WTC11 (cell line): Measurements from ENCODE around the gene GALNT15. TPM values are rescaled to one million over a fixed set of nuclear protein-coding genes. Genes with fewer than 3 reads are reported as not detected.

Source experiments
- ATAC-seq: fragments of 200-7000 bp; cut with Tn5 transposase; 2 replicates; pipeline ENCODE4 v1.10.0; 2021; ENCODE audit warnings: mild to moderate bottlenecking, moderate library complexity
- CTCF ChIA-PET: fragments of 300-600 bp; sonication (Branson Sonifier 250); formaldehyde crosslinking; loops from one replicate; lab custom pipeline; 2021; ENCODE audit warnings: antibody characterized with exemption; lab: Charles Lee
- POLR2A ChIA-PET: fragments of 350-600 bp; sonication (Branson Sonifier 250); formaldehyde crosslinking; loops from one replicate; lab custom pipeline; 2021; ENCODE audit warnings: antibody characterized with exemption; lab: Charles Lee
- DNase-seq: peaks from one replicate; pipeline ENCODE4 v3.0.0; 2021; ENCODE audit warnings: low spot score
- H3K27ac Mint-ChIP-seq: 2 replicates; pipeline ENCODE4 v1.8.0; 2021; ENCODE audit warnings: mixed read lengths
- H3K27me3 Mint-ChIP-seq: 2 replicates; pipeline ENCODE4 v1.8.0; 2021; ENCODE audit warnings: low read depth, mild to moderate bottlenecking, moderate library complexity, mixed read lengths
- H3K36me3 Mint-ChIP-seq: 2 replicates; pipeline ENCODE4 v1.8.0; 2021; ENCODE audit warnings: mixed read lengths
- H3K4me1 Mint-ChIP-seq: 2 replicates; pipeline ENCODE4 v1.8.0; 2022; ENCODE audit warnings: mixed read lengths
- H3K4me3 Mint-ChIP-seq: 2 replicates; pipeline ENCODE4 v1.8.0; 2021; ENCODE audit warnings: mild to moderate bottlenecking, moderate library complexity, mixed read lengths
- H3K9me3 Mint-ChIP-seq: 2 replicates; pipeline ENCODE4 v1.8.0; 2021; ENCODE audit warnings: mixed read lengths
- ATF1 ChIP-seq: sonication (generic); formaldehyde crosslinking; IDR thresholded peaks from 2 replicates; pipeline ENCODE4 v1.8.1; 2023; ENCODE audit warnings: mild to moderate bottlenecking, moderate library complexity, missing genetic modification reagents
- CREM ChIP-seq: sonication (generic); formaldehyde crosslinking; IDR thresholded peaks from 2 replicates; pipeline ENCODE4 v1.8.1; 2022; ENCODE audit warnings: mild to moderate bottlenecking, missing genetic modification reagents, moderate library complexity
- FOXP1 ChIP-seq: sonication (generic); formaldehyde crosslinking; IDR thresholded peaks from 2 replicates; pipeline ENCODE4 v1.8.0; 2022; ENCODE audit warnings: missing genetic modification reagents, mild to moderate bottlenecking, moderate library complexity, borderline replicate concordance
- JAZF1 ChIP-seq: fragments of 250-450 bp; sonication (Bioruptor Pico); IDR thresholded peaks from 2 replicates; pipeline ENCODE4 v1.9.0; 2021; ENCODE audit warnings: moderate library complexity, mild to moderate bottlenecking, inconsistent platforms
- JUN ChIP-seq: sonication (generic); formaldehyde crosslinking; IDR thresholded peaks from 2 replicates; pipeline ENCODE4 v1.8.0; 2023; ENCODE audit warnings: mild to moderate bottlenecking, missing genetic modification reagents
- MYBL2 ChIP-seq: sonication (generic); formaldehyde crosslinking; IDR thresholded peaks from 2 replicates; pipeline ENCODE4 v1.8.1; 2023; ENCODE audit warnings: mild to moderate bottlenecking, moderate library complexity, missing genetic modification reagents
- NFYB ChIP-seq: sonication (generic); formaldehyde crosslinking; conservative IDR thresholded peaks from 2 replicates; pipeline ENCODE4 v1.8.0; 2022; ENCODE audit warnings: low read depth, missing genetic modification reagents
- NR1H2 ChIP-seq: sonication (generic); formaldehyde crosslinking; IDR thresholded peaks from 2 replicates; pipeline ENCODE4 v1.9.0; 2021; ENCODE audit warnings: mild to moderate bottlenecking, moderate library complexity, missing genetic modification reagents
- NR2C2 ChIP-seq: sonication (generic); formaldehyde crosslinking; IDR thresholded peaks from 2 replicates; pipeline ENCODE4 v1.8.0; 2022; ENCODE audit warnings: mild to moderate bottlenecking, missing genetic modification reagents
- OVOL2 ChIP-seq: fragments of 250-450 bp; sonication (Bioruptor Pico); IDR thresholded peaks from 2 replicates; pipeline ENCODE4 v1.9.0; 2021; ENCODE audit warnings: mild to moderate bottlenecking, borderline replicate concordance
- RELA ChIP-seq: sonication (generic); formaldehyde crosslinking; IDR thresholded peaks from 2 replicates; pipeline ENCODE4 v1.8.1; 2022; ENCODE audit warnings: missing genetic modification reagents, mild to moderate bottlenecking, borderline replicate concordance
- SMAD3 ChIP-seq: sonication (generic); formaldehyde crosslinking; IDR thresholded peaks from 2 replicates; pipeline ENCODE4 v1.8.0; 2022; ENCODE audit warnings: missing genetic modification reagents, mild to moderate bottlenecking, borderline replicate concordance
- USF2 ChIP-seq: sonication (generic); formaldehyde crosslinking; IDR thresholded peaks from 2 replicates; pipeline ENCODE4 v1.8.1; 2023; ENCODE audit warnings: mild to moderate bottlenecking, missing genetic modification reagents, moderate library complexity
- ZBTB21 ChIP-seq: sonication (generic); formaldehyde crosslinking; IDR thresholded peaks from 2 replicates; pipeline ENCODE4 v1.8.1; 2023; ENCODE audit warnings: mild to moderate bottlenecking, missing genetic modification reagents, borderline replicate concordance
- ZNF423 ChIP-seq: fragments of 250-450 bp; sonication (Bioruptor Pico); IDR thresholded peaks from 2 replicates; pipeline ENCODE4 v2.1.2; 2022; ENCODE audit warnings: mild to moderate bottlenecking, moderate library complexity
- ZSCAN18 ChIP-seq: fragments of 250-450 bp; sonication (Bioruptor Pico); IDR thresholded peaks from 2 replicates; pipeline ENCODE4 v2.1.2; 2022; ENCODE audit warnings: mild to moderate bottlenecking, moderate library complexity
- total RNA-seq: library from RNA; stranded (reverse); gene quantifications from 3 replicates; pipeline ENCODE4 v1.2.3, GENCODE V29; 2021
- TF ChIP-seq, protein P1 (sequence below): fragments of 250-450 bp; sonication (Bioruptor Pico); IDR thresholded peaks from 2 replicates; pipeline ENCODE4 v1.9.0; 2021; ENCODE audit warnings: mild to moderate bottlenecking
- TF ChIP-seq, protein P2 (sequence below): sonication (generic); formaldehyde crosslinking; conservative IDR thresholded peaks from 2 replicates; pipeline ENCODE4 v1.8.1; 2023; ENCODE audit warnings: mild to moderate bottlenecking, low read depth, missing genetic modification reagents, moderate library complexity
- TF ChIP-seq, protein P3 (sequence below): sonication (generic); formaldehyde crosslinking; IDR thresholded peaks from 2 replicates; pipeline ENCODE4 v1.8.1; 2023; ENCODE audit warnings: mild to moderate bottlenecking, moderate library complexity, missing genetic modification reagents
- TF ChIP-seq, protein P4 (sequence below): fragments of 250-450 bp; sonication (Bioruptor Pico); IDR thresholded peaks from 2 replicates; pipeline ENCODE4 v1.9.0; 2021; ENCODE audit warnings: mild to moderate bottlenecking

GALNT15 gene
- total RNA-seq, 1 experiment from 2014 or later = 0.15 TPM

DNA sequence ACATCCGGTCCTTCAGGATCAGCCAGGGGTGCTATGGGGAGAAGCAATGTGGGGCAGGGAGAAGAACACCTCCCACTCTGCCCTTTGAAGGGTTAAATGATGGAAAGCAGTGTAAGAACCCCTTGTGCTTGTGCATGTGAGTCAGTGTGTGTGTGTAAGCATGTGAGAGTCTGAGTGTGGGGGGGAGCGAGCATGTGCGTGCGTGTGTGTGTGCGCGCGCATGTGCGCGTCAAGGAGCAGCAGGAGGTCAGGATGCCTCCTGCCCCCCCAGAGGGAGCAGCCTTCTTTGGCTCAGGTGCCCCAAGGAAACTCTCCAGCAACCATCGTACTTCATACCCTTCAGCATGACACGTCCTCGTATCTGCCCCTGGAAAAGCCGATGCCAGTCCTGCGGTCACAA lies 30.3 kb downstream of the GALNT15 start (continued):
- TF ChIP-seq RELA (CRISPR knock-in tag) = no peak
- no peak for TF ChIP-seq SMAD3 (CRISPR knock-in tag)
- TF ChIP-seq ATF1 (CRISPR knock-in tag) = no peak

GRCh38 chr3:16205156-16205870 lies 30.8 kb downstream of the GALNT15 start:
- peaks cover 6% of the 10 kb centered on the region for H3K9me3 Mint-ChIP-seq
- no peak overlapping the region for H3K4me3 Mint-ChIP-seq
- H3K36me3 Mint-ChIP-seq = no peaks in the 10 kb centered on the region
- DNase-seq (no peak), ATAC-seq (no peak)
- H3K27me3 Mint-ChIP-seq = peaks cover 6% of the 10 kb centered on the region
- TF ChIP-seq USF2 (no peak), NR2C2 (CRISPR knock-in tag) (no peak), CREM (no peak), ZNF423 (no peak), FOXP1 (CRISPR knock-in tag) (no peak), ATF1 (CRISPR knock-in tag) (no peak), JAZF1 (CRISPR knock-in tag) (no peak), NR1H2 (CRISPR knock-in tag) (no peak), ZSCAN18 (CRISPR knock-in tag) (no peak), JUN (CRISPR knock-in tag) (no peak), NFYB (no peak), ZBTB21 (CRISPR knock-in tag) (no peak), OVOL2 (CRISPR knock-in tag) (no peak), MYBL2 (no peak)
- TF ChIP-seq, protein P1, sequence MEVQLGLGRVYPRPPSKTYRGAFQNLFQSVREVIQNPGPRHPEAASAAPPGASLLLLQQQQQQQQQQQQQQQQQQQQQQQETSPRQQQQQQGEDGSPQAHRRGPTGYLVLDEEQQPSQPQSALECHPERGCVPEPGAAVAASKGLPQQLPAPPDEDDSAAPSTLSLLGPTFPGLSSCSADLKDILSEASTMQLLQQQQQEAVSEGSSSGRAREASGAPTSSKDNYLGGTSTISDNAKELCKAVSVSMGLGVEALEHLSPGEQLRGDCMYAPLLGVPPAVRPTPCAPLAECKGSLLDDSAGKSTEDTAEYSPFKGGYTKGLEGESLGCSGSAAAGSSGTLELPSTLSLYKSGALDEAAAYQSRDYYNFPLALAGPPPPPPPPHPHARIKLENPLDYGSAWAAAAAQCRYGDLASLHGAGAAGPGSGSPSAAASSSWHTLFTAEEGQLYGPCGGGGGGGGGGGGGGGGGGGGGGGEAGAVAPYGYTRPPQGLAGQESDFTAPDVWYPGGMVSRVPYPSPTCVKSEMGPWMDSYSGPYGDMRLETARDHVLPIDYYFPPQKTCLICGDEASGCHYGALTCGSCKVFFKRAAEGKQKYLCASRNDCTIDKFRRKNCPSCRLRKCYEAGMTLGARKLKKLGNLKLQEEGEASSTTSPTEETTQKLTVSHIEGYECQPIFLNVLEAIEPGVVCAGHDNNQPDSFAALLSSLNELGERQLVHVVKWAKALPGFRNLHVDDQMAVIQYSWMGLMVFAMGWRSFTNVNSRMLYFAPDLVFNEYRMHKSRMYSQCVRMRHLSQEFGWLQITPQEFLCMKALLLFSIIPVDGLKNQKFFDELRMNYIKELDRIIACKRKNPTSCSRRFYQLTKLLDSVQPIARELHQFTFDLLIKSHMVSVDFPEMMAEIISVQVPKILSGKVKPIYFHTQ (CRISPR knock-in tag) = no peak
- TF ChIP-seq, protein P2, sequence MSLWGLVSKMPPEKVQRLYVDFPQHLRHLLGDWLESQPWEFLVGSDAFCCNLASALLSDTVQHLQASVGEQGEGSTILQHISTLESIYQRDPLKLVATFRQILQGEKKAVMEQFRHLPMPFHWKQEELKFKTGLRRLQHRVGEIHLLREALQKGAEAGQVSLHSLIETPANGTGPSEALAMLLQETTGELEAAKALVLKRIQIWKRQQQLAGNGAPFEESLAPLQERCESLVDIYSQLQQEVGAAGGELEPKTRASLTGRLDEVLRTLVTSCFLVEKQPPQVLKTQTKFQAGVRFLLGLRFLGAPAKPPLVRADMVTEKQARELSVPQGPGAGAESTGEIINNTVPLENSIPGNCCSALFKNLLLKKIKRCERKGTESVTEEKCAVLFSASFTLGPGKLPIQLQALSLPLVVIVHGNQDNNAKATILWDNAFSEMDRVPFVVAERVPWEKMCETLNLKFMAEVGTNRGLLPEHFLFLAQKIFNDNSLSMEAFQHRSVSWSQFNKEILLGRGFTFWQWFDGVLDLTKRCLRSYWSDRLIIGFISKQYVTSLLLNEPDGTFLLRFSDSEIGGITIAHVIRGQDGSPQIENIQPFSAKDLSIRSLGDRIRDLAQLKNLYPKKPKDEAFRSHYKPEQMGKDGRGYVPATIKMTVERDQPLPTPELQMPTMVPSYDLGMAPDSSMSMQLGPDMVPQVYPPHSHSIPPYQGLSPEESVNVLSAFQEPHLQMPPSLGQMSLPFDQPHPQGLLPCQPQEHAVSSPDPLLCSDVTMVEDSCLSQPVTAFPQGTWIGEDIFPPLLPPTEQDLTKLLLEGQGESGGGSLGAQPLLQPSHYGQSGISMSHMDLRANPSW (CRISPR knock-in tag) = no peak
- TF ChIP-seq, protein P3, sequence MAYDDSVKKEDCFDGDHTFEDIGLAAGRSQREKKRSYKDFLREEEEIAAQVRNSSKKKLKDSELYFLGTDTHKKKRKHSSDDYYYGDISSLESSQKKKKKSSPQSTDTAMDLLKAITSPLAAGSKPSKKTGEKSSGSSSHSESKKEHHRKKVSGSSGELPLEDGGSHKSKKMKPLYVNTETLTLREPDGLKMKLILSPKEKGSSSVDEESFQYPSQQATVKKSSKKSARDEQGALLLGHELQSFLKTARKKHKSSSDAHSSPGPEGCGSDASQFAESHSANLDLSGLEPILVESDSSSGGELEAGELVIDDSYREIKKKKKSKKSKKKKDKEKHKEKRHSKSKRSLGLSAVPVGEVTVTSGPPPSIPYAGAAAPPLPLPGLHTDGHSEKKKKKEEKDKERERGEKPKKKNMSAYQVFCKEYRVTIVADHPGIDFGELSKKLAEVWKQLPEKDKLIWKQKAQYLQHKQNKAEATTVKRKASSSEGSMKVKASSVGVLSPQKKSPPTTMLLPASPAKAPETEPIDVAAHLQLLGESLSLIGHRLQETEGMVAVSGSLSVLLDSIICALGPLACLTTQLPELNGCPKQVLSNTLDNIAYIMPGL (CRISPR knock-in tag) = no peak
- TF ChIP-seq, protein P4, sequence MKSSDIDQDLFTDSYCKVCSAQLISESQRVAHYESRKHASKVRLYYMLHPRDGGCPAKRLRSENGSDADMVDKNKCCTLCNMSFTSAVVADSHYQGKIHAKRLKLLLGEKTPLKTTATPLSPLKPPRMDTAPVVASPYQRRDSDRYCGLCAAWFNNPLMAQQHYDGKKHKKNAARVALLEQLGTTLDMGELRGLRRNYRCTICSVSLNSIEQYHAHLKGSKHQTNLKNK (CRISPR knock-in tag) = no peak
- ChIA-PET CTCF (interaction anchor here (1.1 kb wide), 1 partner anchor 27 kb away, joined by 3 read pairs; no protein-coding TSS in a partner anchor), POLR2A (no interaction called here)
- no peak overlapping the region for H3K27ac Mint-ChIP-seq
- H3K4me1 Mint-ChIP-seq = peaks cover 13% of the 10 kb centered on the region
